Endothelial cell of umbilical vein (primary cell): ENCODE data around the gene GSTCD. TPM values are rescaled to one million over a fixed set of nuclear protein-coding genes. Genes with fewer than 3 reads are reported as not detected.
"Not testable (repeated sequence)": the region's sequence is repeated elsewhere in the genome, so short reads cannot be mapped to it uniquely, and the experiment has no call there.

Experiments used
- BruUV-seq: library from RNA; stranded (reverse); fragments of 400-500 nt; replicated peaks from 2 replicates; lab custom pipeline; 2021; lab: Mats Ljungman, UMichigan
- CTCF ChIA-PET: fragments of 300-600, 350-600 bp; sonication (Branson Sonifier 250); formaldehyde crosslinking; loops from one replicate; lab custom pipeline; 2021; ENCODE audit warnings: antibody characterized with exemption, inconsistent platforms; lab: Charles Lee
- POLR2A ChIA-PET: fragments of 300-600, 350-600 bp; sonication (Branson Sonifier 250); formaldehyde crosslinking; loops from one replicate; lab custom pipeline; 2021; ENCODE audit warnings: antibody characterized with exemption, inconsistent platforms; lab: Charles Lee
- DNase-seq: peaks from one replicate; pipeline ENCODE4 v3.0.0-alpha.2; 2011; ENCODE audit warnings: low read depth, low spot score
- FAIRE-seq: peaks from 2 replicates; lab custom pipeline; 2011; peaks lifted over from hg19 to GRCh38; lab: Jason Lieb, UNC
- H2AFZ ChIP-seq: 2 replicates; pipeline ENCODE4 v1.6.0; 2012; ENCODE audit warnings: low read depth, low read length, control low read depth, inconsistent platforms
- H3K27ac ChIP-seq: 2 replicates; pipeline ENCODE4 v1.5.1; 2011; ENCODE audit warnings: low read depth, mild to moderate bottlenecking, control low read depth, low read length, moderate library complexity; ENCODE audit not compliant: insufficient read depth
- H3K27me3 ChIP-seq, 2 experiments: 2 replicates each; pipeline versions ENCODE4 v1.6.0 to v1.6.1; 2011; ENCODE audit warnings: low read length in 2 of 2, mixed read lengths in 1 of 2; ENCODE audit not compliant: control insufficient read depth in 2 of 2, insufficient read depth in 2 of 2
- H3K36me3 ChIP-seq, 2 experiments: 2 replicates in 1 of 2; 3 replicates in 1 of 2; pipeline ENCODE4 v1.5.1; 2011; ENCODE audit warnings: low read length in 2 of 2, mild to moderate bottlenecking in 1 of 2, moderate library complexity in 1 of 2; ENCODE audit not compliant: control insufficient read depth in 2 of 2, insufficient read depth in 2 of 2; ENCODE audit errors: extremely low read depth in 1 of 2
- H3K4me1 ChIP-seq: 3 replicates; pipeline ENCODE4 v1.5.1; 2011; ENCODE audit warnings: mild to moderate bottlenecking, low read length; ENCODE audit not compliant: control insufficient read depth, insufficient read depth; ENCODE audit errors: extremely low read depth
- H3K4me2 ChIP-seq: 2 replicates; pipeline ENCODE4 v1.6.1; 2011; ENCODE audit warnings: low read length, control low read depth, mixed read lengths; ENCODE audit not compliant: insufficient read depth
- H3K4me3 ChIP-seq, 3 experiments: fragments of 200-600 bp in 1 of 3; sonication (generic), shearing (Covaris generic) in 1 of 3; replicated peaks in 1 of 3; 2 replicates each; pipeline ENCODE4 v1.5.1; 2011 to 2016; ENCODE audit warnings: control low read depth in 3 of 3, low read length in 3 of 3, mild to moderate bottlenecking in 2 of 3, inconsistent platforms in 1 of 3, low read depth in 1 of 3, moderate library complexity in 1 of 3; ENCODE audit not compliant: insufficient read depth in 1 of 3
- H3K79me2 ChIP-seq: 2 replicates; pipeline ENCODE4 v1.6.0; 2012; ENCODE audit warnings: low read length, inconsistent platforms; ENCODE audit not compliant: control insufficient read depth, insufficient read depth
- H3K9ac ChIP-seq: replicated peaks from 2 replicates; pipeline ENCODE3; 2011; ENCODE audit warnings: low read length, control low read depth; ENCODE audit not compliant: insufficient read depth; ENCODE audit errors: extremely low read depth
- H3K9me1 ChIP-seq: replicated peaks from 3 replicates; pipeline ENCODE4 v1.6.0; 2011; ENCODE audit warnings: mild to moderate bottlenecking, low read length; ENCODE audit not compliant: control insufficient read depth, insufficient read depth; ENCODE audit errors: extremely low read depth
- H3K9me3 ChIP-seq: replicated peaks from 2 replicates; pipeline ENCODE4 v1.5.1; 2012; ENCODE audit warnings: low read length, inconsistent platforms; ENCODE audit not compliant: control insufficient read depth, insufficient read depth
- H4K20me1 ChIP-seq: replicated peaks from 2 replicates; pipeline ENCODE3; 2011; ENCODE audit warnings: mild to moderate bottlenecking, low read length; ENCODE audit not compliant: control insufficient read depth, insufficient read depth; ENCODE audit errors: extremely low read depth
- CTCF ChIP-seq, 2 donors: IDR thresholded peaks; 1 replicate in 1 of 2; 2 replicates in 1 of 2; pipeline ENCODE4 v1.5.1; 2011; ENCODE audit warnings: low read length in 2 of 2, mild to moderate bottlenecking in 2 of 2, moderate library complexity in 2 of 2, control low read depth in 1 of 2, inconsistent platforms in 1 of 2, low read depth in 1 of 2; ENCODE audit not compliant: insufficient read depth in 1 of 2; ENCODE audit errors: extremely low read depth in 1 of 2
- EZH2 ChIP-seq: IDR thresholded peaks from 2 replicates; pipeline ENCODE4 v1.6.1; 2012; ENCODE audit warnings: borderline replicate concordance, low read depth, mild to moderate bottlenecking, moderate library complexity, low read length, inconsistent platforms; ENCODE audit not compliant: severe bottlenecking
- FOS ChIP-seq: IDR thresholded peaks from 2 replicates; pipeline ENCODE4 v1.6.1; 2011; ENCODE audit warnings: mild to moderate bottlenecking, low read length, moderate library complexity, borderline replicate concordance; ENCODE audit not compliant: insufficient read depth
- GATA2 ChIP-seq: IDR thresholded peaks from 2 replicates; pipeline ENCODE4 v1.7.0; 2011; ENCODE audit warnings: low read depth, mild to moderate bottlenecking, moderate library complexity, mixed read lengths, low read length; ENCODE audit not compliant: insufficient read length, insufficient read depth
- JUN ChIP-seq: IDR thresholded peaks from 2 replicates; pipeline ENCODE4 v1.6.1; 2011; ENCODE audit warnings: borderline replicate concordance, low read depth; ENCODE audit not compliant: insufficient read length, insufficient read depth
- MYC ChIP-seq: IDR thresholded peaks from one replicate; pipeline ENCODE4 v1.6.1; 2011; ENCODE audit warnings: mild to moderate bottlenecking, low read depth, low read length
- POLR2A ChIP-seq: IDR thresholded peaks from 2 replicates; pipeline ENCODE4 v1.6.1; 2012; ENCODE audit warnings: low read depth, mild to moderate bottlenecking, control low read depth, low read length
- POLR2AphosphoS5 ChIP-seq: IDR thresholded peaks from 2 replicates; pipeline ENCODE4 v1.6.1; 2012; ENCODE audit warnings: low read depth, mild to moderate bottlenecking, control low read depth, low read length, moderate library complexity; ENCODE audit not compliant: insufficient read depth
- dilution Hi-C: fragments of 300-500 bp; cut with MboI; formaldehyde crosslinking; loops from one replicate; pipeline ENCODE4 v1.15.0; 2019; ENCODE audit warnings: low sequenced_read_pairs; ENCODE audit not compliant: extremely low pct_ligation_motif_present
- intact Hi-C: fragments of 100-400 bp; cut with micrococcal nuclease; formaldehyde crosslinking; loops from one replicate; pipeline ENCODE4 v1.10.0; 2022
- polyA plus RNA-seq, 4 experiments: library from polyadenylated mRNA; depleted of rRNA in 3 of 4; stranded (reverse) in 3 of 4; unstranded in 1 of 4; fragments of >200 nt; gene quantifications; 2 replicates each; pipeline versions ENCODE4 v1.2.1 to v1.2.3, GENCODE V29; 2011 to 2012; ENCODE audit warnings: missing spikeins in 1 of 4
- total RNA-seq: library from RNA; stranded (reverse); gene quantifications from 2 replicates; pipeline ENCODE4 v1.2.3, GENCODE V29; 2021
- TF ChIP-seq, protein P1 (sequence below): IDR thresholded peaks from 2 replicates; pipeline ENCODE4 v1.6.1; 2011; ENCODE audit not compliant: insufficient read depth, insufficient read length

Gene GSTCD
- total and polyA plus RNA-seq, 2 donors (not counting 3 experiments of a cell fraction or from before 2014, with no cell fraction given), result 3.3 to 11.3 TPM

- Histone ChIP-seq H2AFZ (no peak overlapping the region), H3K27ac (no peak overlapping the region), H3K9me1 (no peaks in the 10 kb centered on the region), H3K36me3 (peaks cover 4 to 8% of the 10 kb centered on the region in 2 experiments), H4K20me1 (no peaks in the 10 kb centered on the region), H3K4me2 (no peak overlapping the region), H3K9me3 (no peaks in the 10 kb centered on the region), H3K9ac (no peak overlapping the region), H3K27me3 (no peaks in the 10 kb centered on the region), H3K4me1 (no peaks in the 10 kb centered on the region), H3K4me3 (no peak overlapping the region), H3K79me2 (no peaks in the 10 kb centered on the region)
- DNase-seq, result no peak
- intact Hi-C loops (no loop called here), dilution Hi-C loops (no loop called here)
- BruUV-seq, result no TSS peak
- FAIRE-seq, result no peak
- ChIA-PET CTCF (no interaction called here), POLR2A (no interaction called here)
- TF ChIP-seq CTCF (IDR thresholded peaks at IDR 0.05; ENCODE audit: extremely low read depth in 1 of 2, insufficient read depth in 1 of 2, low read depth in 1 of 2, low read length in 2 of 2), result no peak
- no peak for TF ChIP-seq POLR2A
- no peak for TF ChIP-seq MYC
- no peak for TF ChIP-seq GATA2
- TF ChIP-seq EZH2, result no peak
- no peak for TF ChIP-seq FOS
- TF ChIP-seq POLR2AphosphoS5, result no peak
- TF ChIP-seq, protein P1, sequence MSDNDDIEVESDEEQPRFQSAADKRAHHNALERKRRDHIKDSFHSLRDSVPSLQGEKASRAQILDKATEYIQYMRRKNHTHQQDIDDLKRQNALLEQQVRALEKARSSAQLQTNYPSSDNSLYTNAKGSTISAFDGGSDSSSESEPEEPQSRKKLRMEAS, result no peak
- no peak for TF ChIP-seq JUN
Measured at GRCh38 chr4:105686571-105686970, 22.0 kb upstream of the GSTCD start.

DNA sequence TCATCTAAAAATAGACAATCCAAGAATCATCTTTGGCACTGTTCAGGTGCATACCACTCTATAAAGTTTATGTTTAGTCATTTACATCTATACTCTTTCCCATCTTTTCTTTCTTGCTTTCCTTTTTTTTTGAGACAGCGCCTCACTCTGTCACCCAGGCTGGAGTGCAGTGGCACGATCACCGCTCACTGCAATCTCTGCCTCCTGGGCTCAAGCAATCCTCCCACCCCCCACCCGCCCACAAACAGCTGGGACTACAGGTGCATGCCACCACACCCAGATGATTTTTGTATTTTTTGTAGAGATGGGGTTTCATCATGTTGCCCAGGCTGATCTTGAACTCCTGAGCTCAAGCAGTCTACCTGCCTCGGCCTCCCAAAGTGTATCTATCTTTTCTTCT is 13.8 kb upstream of the GSTCD start:
- H3K27me3 ChIP-seq, H3K9me1 ChIP-seq, H3K4me3 ChIP-seq, intact Hi-C loops, H3K9me3 ChIP-seq, H3K27ac ChIP-seq, BruUV-seq, H3K4me1 ChIP-seq, H3K9ac ChIP-seq, H3K4me2 ChIP-seq, FAIRE-seq, POLR2A ChIA-PET, dilution Hi-C loops, DNase-seq, H3K36me3 ChIP-seq, H2AFZ ChIP-seq, H3K79me2 ChIP-seq, H4K20me1 ChIP-seq: not testable (repeated sequence)
- CTCF ChIA-PET, result interaction anchor here (0.9 kb wide), 1 partner anchor 174 kb away, joined by 3 read pairs; no protein-coding TSS in a partner anchor

- BruUV-seq, FAIRE-seq, H4K20me1 ChIP-seq, H3K4me1 ChIP-seq, H3K27me3 ChIP-seq, H3K9me1 ChIP-seq, H3K4me2 ChIP-seq, H3K9me3 ChIP-seq, H3K36me3 ChIP-seq, DNase-seq, H3K4me3 ChIP-seq, H3K9ac ChIP-seq, H3K79me2 ChIP-seq, H2AFZ ChIP-seq, H3K27ac ChIP-seq, intact Hi-C loops, POLR2A ChIA-PET, dilution Hi-C loops: not testable (repeated sequence)
- CTCF ChIA-PET, result interaction anchor here (0.9 to 1.1 kb wide), 2 partner anchors 13 to 175 kb away, joined by 3 read pairs; no protein-coding TSS in a partner anchor
Measured at GRCh38 chr4:105695832-105696231, 12.8 kb upstream of the GSTCD start.
